ENCODE results near the gene ZFP69.

The ZFP69 gene

GRCh38 chr1:40508375-40509341 lies 31.6 kb downstream of the ZFP69 start, which contains the start of gene EXO5:
EXO5 (plus strand) TSS chr1:40508767; CDS start chr1:40514545, 5,778 bp downstream.
- DNase-seq = no peak

DNA sequence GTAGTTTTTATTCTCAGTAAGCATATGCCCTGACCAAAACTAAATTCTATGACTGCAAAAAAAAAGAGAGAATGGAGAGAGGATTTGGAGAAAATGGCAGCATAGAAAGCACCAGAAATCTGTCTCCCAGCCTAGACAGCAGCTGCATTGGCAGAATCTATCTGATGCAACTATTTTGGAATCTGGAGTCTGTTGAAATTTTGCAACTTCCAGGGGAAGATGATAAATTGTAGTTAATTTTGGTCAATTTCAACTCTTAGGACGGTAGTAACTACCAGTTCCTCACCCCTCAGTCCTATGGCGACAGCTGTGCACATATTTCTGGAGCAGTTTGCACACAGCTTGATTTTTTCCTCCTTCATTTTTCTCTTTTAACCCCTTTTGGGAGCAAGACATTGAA lies 42.4 kb downstream of the ZFP69 start:
- DNase-seq = no peak

DNA sequence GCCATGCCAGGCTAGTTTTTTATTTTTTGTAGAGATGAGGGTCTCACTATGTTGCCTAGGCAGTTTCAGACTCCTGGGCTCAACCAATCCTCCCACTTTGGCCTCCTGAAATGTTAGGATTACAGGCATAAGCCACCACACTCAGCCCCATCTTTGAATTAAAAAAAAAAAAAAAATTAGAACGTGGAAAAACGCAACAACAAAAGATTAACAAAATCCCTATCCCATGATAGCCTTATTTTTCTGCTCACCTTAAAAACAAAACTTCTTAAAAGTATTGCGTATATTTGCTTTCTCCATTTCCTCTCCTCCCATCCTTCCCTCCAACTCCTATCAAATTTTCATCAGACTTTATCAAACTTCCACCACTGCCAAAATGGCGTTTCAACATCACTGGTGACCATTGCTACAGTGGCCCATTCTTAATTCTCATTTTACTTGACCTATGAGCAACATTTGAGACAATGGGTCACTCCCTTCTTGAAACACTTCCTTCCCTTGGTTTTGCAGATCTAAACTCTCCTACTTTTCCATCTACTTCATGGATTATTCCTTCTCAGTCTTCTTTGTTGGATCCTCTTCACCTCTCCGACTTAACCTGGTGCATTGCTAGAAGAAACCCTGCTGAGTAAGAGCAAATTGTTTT lies 53.8 kb downstream of the ZFP69 start:
- no peak for DNase-seq

- DNase-seq = peak; percentile 98
Observed at GRCh38 chr1:40531381-40532061, 54.4 kb downstream of the ZFP69 start, which contains the start of gene ZNF684. ZNF684 (plus strand) TSS chr1:40531637; CDS start chr1:40533167, 1,530 bp downstream.

GRCh38 chr1:40532062-40532389 lies 54.9 kb downstream of the ZFP69 start:
- peak in 1 of 2 experiments; percentile 55 for DNase-seq

GRCh38 chr1:40532844-40533424 lies 55.8 kb downstream of the ZFP69 start:
- peak; percentile 84 to 87 for DNase-seq

DNA sequence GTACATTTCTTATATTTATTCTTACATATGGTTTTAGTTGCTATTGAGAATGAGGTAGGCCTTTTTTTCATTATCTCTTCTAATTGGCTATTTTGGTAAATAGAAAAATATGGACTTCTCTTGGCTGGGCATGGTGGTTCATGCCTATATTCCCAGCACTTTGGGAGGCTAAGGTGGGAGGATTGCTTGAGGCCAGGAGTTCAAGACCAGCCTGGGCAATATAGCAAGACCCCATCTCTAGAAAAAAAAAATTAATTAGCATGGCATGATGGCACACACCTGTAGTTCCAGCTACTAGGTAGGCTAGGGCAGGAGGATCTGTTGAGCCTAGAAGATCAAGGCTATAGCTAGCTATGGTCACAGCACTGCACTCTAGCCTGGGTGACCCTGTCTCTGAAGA lies 57.5 kb downstream of the ZFP69 start:
- DNase-seq = no peak

- DNase-seq = no peak
Observed at GRCh38 chr1:40535732-40536131, 58.6 kb downstream of the ZFP69 start.

DNA sequence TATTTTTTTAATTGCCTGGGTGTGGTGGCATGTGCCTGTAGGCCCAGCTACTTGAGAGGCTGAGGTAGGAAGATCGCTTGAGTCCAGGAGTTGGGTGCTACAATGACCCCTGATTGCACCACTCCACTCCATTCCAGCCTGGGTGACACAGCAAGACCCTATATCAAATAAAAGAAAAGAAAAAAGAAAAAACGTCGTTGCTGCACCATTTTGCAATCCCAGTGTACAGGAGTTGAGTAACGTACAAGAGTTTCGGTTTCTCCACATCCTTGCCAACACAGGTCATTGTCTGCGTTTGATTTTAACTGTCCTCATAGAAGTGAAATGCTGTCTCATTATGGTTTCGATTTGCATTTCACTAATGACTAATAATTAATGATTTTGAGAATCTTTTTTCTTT lies 62.2 kb downstream of the ZFP69 start:
- no peak for DNase-seq
